GM18868 (cell line): ENCODE results near the gene RUFY1.

Experiments used
- ATAC-seq: cut with Tn5 transposase; IDR thresholded peaks from one replicate; pipeline ENCODE4 v1.9.1; 2021; ENCODE audit warnings: mild to moderate bottlenecking, moderate library complexity; ENCODE audit not compliant: unreplicated experiment

RUFY1 gene

DNA sequence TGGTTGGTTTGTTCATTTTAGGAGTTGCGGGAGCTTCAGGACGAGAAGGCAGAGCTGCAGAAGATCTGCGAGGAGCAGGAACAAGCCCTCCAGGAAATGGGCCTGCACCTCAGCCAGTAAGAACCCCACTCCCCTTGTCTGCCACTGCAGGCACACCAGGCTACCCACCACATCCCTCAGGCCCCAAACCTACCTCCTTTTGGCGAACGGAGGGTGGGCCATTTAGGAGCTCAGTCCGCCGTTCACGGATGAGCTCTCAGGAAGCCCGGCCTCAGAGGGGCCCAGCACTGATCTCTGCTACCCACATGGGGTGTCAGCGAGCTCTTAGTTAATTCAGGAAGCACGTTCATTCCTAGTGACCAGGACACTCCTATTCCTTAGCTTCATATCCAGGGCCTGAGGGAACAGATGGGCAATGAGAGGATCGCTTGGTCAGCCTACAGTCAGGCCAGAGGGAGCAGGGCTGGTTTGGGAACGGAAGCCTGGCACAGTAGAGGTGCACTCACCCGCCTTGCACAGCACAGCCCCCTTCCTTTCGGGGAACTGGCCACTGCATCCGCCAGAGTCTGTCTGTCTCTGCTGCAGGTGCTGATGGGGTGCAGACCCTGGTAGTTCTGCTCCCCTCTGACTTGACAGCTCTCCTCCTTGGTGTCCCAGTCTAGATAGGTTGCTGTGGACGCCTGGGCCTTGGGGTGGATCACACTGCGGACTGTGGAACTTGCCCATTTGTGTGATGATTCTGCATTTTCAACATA lies 51.7 kb downstream of the RUFY1 start:
- ATAC-seq = no peak

DNA sequence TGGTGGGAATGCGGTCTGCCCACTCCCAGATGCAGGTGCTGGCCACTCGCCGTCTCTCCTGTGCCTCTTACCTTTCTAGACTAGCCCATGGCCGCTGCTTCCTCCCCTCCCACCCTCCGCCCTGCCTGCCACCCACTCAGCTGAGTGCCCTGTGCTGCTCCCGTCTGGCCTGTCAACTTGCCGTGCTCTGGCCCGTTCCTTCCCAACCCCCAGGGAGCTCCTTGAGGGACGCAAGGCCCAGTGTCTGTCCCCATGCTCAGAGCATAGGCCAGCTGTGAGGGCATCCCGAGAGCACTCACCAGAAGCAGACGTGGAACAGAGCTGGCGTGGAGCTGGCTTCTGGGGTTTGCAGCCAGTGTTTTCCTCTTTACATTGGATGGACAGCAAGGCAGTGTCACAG lies 53.0 kb downstream of the RUFY1 start:
- no peak for ATAC-seq

DNA sequence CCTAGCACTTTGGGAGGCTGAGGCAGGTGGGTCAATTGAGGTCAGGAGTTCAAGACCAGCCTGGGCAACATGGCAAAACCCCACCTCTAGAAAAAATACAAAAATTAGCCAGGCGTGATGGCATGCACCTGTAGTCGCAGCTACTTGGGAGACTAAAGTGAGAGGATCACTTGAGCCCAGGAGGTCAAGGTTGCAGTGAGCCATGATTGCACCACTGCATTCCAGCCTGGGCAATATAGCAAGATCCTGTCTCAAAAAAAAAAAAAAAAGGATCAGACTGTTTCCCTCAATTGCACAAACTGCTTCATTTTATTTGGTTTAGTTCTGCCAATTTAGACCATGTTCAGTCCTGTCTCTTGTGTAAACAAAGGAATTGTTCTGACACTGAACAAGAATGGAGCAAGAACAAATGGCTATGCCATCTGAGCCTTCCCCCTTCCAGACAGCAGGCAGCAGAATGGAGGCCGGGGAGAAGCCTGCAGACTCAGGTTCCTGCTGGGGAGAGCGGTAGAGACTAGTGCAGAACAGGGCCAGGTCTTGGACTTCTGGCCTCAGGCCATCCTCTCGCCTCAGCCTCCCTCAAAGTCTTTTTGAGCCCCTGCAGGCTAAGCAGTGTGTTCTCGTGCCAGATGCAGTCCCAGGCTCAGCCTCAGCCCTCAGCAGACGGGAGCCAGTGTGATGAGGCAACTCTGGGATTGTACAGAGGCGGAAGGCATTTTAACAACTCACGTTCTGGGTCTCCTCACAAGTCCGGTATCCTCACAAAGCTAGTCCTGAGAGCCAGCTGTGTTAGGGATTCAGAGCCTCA lies 54.9 kb downstream of the RUFY1 start:
- ATAC-seq = no peak

DNA sequence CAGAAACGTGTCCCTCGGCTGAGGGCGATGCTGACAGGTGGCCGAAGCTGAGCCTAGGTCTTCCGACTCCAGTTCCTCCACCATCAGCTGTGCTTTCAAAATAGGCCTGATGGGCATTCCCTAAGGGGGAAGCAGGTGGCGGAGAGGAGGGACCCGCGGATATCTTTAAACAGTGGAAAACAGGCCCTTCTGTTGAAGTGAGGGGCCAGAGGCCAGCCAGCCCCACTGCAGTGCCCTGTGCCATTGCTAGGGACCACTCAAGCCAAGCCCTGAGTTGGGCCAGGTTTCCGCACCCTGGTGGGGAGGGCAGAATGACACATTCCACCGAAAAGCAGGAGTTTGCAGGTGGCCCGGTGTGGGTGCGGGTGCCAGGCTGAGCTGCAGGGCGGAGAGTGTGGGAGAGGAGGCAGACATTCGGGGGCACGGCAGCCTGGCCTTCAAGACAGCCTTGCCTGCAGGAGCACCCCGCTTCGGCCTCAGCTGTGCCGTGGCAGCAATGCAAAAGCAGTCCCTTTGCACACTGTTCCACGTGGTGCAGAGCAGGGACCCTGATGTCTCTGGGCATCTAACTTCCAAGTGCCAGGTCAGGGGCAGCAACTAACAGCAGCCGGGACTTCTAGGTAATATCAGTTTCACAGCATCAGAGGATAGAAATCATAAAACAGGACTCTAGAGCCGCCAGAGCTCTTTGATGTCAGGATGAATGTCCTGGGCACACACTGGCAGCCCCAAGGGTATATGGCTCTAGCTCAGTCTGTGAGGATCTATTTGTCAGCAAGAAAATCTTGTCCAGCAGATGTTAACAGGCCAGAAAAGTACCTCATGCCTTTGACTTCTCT lies 55.9 kb downstream of the RUFY1 start:
- no peak for ATAC-seq

DNA sequence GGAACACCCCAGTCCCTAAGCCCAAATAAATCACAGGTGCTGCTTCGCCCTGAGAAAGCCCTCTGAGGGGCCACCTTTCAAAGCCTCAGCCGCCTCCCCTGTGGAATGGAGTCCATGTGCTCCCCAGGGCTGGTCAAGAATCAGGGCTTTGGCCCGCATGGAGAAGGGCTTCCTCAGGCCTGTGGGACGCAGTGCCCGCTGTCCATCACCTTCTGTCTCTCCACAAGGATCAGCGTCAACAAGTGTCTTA lies 56.5 kb downstream of the RUFY1 start:
- no peak for ATAC-seq

DNA sequence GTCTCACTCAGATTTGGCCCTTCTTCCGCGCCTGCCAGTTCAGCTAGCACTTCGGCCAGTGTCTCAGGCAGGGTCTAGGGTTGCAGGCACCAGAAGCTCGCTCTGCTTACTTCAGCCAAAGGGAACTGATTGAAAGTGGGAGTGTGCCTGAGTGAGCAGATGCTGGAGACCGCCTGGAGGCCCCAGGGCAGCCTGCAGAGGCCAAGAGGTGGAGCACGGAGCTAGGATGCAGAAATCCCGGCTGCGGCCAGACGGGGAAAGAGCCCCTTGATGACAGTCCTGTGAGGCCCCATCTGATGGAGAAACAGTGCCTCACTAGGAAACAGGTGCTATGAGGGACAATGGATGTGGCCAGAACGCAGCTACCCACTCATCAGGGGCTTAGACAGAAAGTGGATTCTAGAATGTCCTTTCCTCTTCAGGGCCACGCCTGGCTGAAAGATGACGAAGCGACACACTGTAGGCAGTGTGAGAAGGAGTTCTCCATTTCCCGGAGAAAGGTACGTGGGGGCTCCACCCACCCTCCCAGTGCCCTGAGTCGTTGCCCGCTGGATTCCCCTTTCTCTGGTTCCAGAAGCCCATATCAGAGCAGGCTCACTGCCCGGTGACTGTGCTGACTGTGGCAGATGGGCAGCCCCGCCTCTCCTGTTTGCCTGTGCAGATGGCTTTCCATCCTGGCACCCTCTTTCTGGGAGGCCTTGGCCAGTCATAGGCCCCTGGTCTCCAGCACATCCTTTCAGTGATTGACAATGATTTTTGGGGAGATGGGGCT lies 57.0 kb downstream of the RUFY1 start:
- ATAC-seq = no peak

GRCh38 chr5:179608131-179608581 lies 57.8 kb downstream of the RUFY1 start:
- no peak for ATAC-seq

DNA sequence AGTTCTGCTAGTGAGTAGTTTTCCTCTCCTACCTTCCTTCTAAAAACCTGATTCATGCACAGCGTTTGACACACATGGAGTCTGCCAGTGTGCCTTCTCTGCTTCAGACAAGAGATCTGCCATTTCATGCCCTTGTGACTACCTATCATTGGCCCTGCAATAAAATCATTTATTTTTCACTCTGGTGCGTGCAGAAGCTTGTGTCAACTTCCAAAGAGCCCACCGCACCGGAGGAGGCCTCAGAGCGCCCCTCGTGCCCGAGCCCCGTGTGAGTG lies 59.4 kb downstream of the RUFY1 start:
- ATAC-seq = no peak

GRCh38 chr5:179610109-179610902 lies 60.0 kb downstream of the RUFY1 start:
- no peak for ATAC-seq

GRCh38 chr5:179610903-179611265 lies 60.5 kb downstream of the RUFY1 start:
- ATAC-seq = no peak

DNA sequence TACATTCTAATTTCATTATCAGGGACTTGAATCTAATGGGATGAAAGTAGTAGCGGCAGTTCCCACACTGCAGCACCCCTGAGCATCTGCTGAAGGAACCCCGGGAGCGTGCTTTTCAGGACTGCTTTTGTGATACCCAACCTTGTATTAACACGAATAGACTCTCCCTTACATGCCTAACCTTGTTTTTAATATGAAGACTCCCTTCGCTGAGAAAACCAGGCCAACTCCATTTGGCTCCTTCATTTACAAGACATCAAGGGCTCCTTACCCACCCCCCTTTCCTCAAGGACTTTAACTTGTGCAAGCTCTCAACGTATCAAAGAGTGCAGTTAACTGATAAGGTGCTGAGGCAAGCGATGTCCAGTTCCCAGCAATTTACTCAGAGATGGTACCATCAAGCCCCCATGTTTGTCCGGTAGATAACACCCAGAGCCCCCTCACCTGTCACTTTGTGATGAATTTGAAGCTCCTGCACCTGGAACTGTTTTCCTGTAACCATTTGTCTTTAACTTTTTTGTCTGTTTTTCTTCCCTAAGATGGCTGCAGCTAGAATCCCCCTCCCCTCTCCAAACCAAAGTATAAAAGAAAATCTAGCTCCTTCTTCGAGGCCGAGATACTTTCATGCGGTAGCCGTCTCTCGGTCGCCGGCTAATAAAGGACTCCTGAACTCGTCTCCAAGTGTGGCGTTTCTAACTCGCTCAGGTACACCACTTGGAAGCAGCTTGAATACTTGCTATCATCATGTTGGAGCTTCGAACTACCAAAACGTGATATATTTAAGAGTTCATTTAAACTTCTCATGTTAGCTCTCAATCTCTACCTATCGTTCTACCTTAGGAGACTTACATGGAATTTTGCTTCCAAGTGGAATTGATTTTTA lies 62.5 kb downstream of the RUFY1 start:
- no peak for ATAC-seq

GRCh38 chr5:179613460-179614071 lies 63.2 kb downstream of the RUFY1 start:
- no peak for ATAC-seq

GRCh38 chr5:179614745-179615144 lies 64.4 kb downstream of the RUFY1 start:
- ATAC-seq = no peak

DNA sequence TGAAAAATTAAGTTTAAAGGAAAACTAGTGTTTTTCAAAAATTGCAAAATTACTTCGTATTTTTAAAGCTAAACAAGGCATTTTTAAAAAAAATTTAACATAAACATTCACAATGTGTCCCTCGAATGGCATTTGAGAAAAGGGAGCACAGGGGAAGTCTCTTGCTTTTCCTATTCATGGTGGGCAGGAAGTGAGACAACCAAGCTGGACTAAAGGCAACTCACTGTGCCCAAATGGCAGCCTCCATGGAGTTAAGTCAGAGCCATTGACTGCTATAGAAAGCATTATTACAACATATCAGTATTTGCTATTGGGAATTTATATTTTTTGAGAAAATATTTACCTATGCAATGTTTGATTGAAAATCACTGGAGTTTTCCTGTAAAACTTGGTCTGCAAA lies 64.8 kb downstream of the RUFY1 start:
- no peak for ATAC-seq

GRCh38 chr5:179616002-179616594 lies 65.7 kb downstream of the RUFY1 start:
- ATAC-seq = no peak

DNA sequence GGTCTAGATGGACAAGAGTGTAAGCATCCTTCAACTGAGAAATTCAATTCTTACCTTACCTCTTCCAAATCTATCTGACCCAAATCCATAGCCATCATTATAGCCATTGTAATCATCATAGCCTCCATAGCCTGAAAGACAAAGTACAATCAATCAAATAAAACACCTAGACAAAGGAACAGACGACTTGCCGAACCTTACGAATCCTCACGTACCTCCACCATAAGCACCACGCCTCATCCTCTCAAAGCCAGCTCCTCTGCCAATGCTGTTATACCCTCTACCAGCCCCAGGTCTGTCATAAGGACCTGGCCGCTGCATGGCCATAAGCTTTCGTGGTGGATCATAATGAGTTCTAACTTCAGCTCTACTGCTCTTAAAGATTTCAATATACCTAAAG lies 67.6 kb downstream of the RUFY1 start:
- ATAC-seq = no peak

- ATAC-seq = no peak
Observed at GRCh38 chr5:179618923-179619554, 68.7 kb downstream of the RUFY1 start.

DNA sequence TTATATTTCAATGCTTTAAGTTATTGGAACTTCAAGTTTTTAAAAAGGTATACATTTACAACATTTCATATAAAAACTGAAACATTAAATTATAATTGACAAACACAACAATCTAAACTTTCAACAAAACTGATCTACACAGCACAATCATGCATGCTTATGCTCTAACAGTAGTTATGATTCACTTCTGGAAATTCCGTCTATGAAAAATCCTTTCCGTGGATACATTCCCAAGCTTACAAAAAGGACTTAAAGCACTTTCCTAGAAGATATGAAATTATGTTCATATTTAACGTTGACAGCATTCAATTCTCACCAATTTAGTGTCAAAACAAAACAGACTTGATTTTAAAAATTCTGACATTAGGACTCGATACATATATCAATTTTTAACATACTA lies 69.4 kb downstream of the RUFY1 start:
- ATAC-seq = no peak
